HepG2 (cell line): ENCODE data around the gene JDP2. TPM values are rescaled to one million over a fixed set of nuclear protein-coding genes. Genes with fewer than 3 reads are reported as not detected.
A peak's percentile ranks its signal among the peaks of the same experiment; 100 is the strongest.

Source experiments
- ATAC-seq: fragments of 200-7000 bp; cut with Tn5 transposase; 3 replicates; pipeline ENCODE4 v1.9.1; 2020; ENCODE audit warnings: mild to moderate bottlenecking, moderate library complexity
- BruUV-seq: library from RNA; stranded (reverse); fragments of 400-500 nt; replicated peaks from 2 replicates; lab custom pipeline; 2021; lab: Mats Ljungman, UMichigan
- CTCF ChIA-PET: fragments of 300-600 bp; formaldehyde crosslinking; extraction: SDS; loops from one replicate; lab custom pipeline; 2021; ENCODE audit warnings: low total read pairs, inconsistent platforms, low intra/inter-chr PET ratio; lab: Yijun Ruan, JAX
- POLR2A ChIA-PET: fragments of 350-600 bp; sonication (Branson Sonifier 250); formaldehyde crosslinking; loops from one replicate; lab custom pipeline; 2020; ENCODE audit warnings: antibody characterized with exemption, inconsistent platforms; lab: Yijun Ruan, JAX
- DNase-seq: peaks from one replicate; pipeline ENCODE4 v3.0.0-alpha.2; 2015; ENCODE audit warnings: low spot score
- FAIRE-seq: peaks from 3 replicates; lab custom pipeline; 2011; peaks lifted over from hg19 to GRCh38; lab: Jason Lieb, UNC
- H2AFZ ChIP-seq: one replicate; pipeline ENCODE4 v1.6.1; 2011; ENCODE audit warnings: low read length, inconsistent platforms
- H3K27ac ChIP-seq: fragments of 300-600 bp; 3 replicates; pipeline ENCODE4 v1.8.0; 2011; ENCODE audit warnings: mixed run types, mild to moderate bottlenecking, mixed read lengths, low read length, inconsistent platforms; ENCODE audit not compliant: insufficient read depth; ENCODE audit errors: extremely low read length
- H3K27me3 ChIP-seq, 2 experiments: fragments of 200-600 bp in 1 of 2; 2 replicates in 1 of 2; 3 replicates in 1 of 2; pipeline versions ENCODE4 v1.6.0 to v1.8.0; 2011; ENCODE audit warnings: low read length in 2 of 2, mild to moderate bottlenecking in 2 of 2, moderate library complexity in 2 of 2, inconsistent platforms in 1 of 2; ENCODE audit not compliant: insufficient read depth in 2 of 2, control insufficient read depth in 1 of 2
- H3K36me3 ChIP-seq, 2 experiments: fragments of 200-600 bp in 1 of 2; replicated peaks in 1 of 2; 2 replicates in 1 of 2; 3 replicates in 1 of 2; pipeline versions ENCODE4 v1.5.1 to v1.8.0; 2011; ENCODE audit warnings: low read length in 2 of 2, inconsistent platforms in 1 of 2; ENCODE audit not compliant: insufficient read depth in 2 of 2, control insufficient read depth in 1 of 2
- H3K4me1 ChIP-seq: 2 replicates; pipeline ENCODE4 v1.5.1; 2012; ENCODE audit warnings: low read length, inconsistent platforms; ENCODE audit not compliant: insufficient read depth
- H3K4me2 ChIP-seq: 2 replicates; pipeline ENCODE4 v1.6.0; 2011; ENCODE audit warnings: low read depth, low read length, inconsistent platforms
- H3K4me3 ChIP-seq, 3 experiments: fragments of 200-600 bp in 1 of 3; sonication (generic), shearing (Covaris generic) in 1 of 3; replicated peaks in 1 of 3; 2 replicates each; pipeline ENCODE4 v1.5.1; 2011 to 2016; ENCODE audit warnings: low read length in 3 of 3, inconsistent platforms in 2 of 3, low read depth in 2 of 3, mild to moderate bottlenecking in 2 of 3, control low read depth in 1 of 3, mixed read lengths in 1 of 3; ENCODE audit not compliant: insufficient read depth in 1 of 3
- H3K79me2 ChIP-seq: one replicate; pipeline ENCODE4 v1.6.1; 2011; ENCODE audit warnings: low read length, inconsistent platforms; ENCODE audit not compliant: insufficient read depth
- H3K9ac ChIP-seq: 2 replicates; pipeline ENCODE4 v1.6.0; 2011; ENCODE audit warnings: mild to moderate bottlenecking, low read depth, low read length, inconsistent platforms; ENCODE audit not compliant: insufficient read depth
- H3K9me3 ChIP-seq: 2 replicates; pipeline ENCODE4 v1.5.1; 2012; ENCODE audit warnings: mild to moderate bottlenecking, low read length
- H4K20me1 ChIP-seq: 2 replicates; pipeline ENCODE4 v1.6.0; 2011; ENCODE audit warnings: inconsistent platforms, mild to moderate bottlenecking, low read length, moderate library complexity; ENCODE audit not compliant: insufficient read depth
- BORCS8-MEF2B ChIP-seq: sonication (generic); formaldehyde crosslinking; IDR thresholded peaks from 2 replicates; pipeline ENCODE4 v1.8.0; 2022; ENCODE audit warnings: mild to moderate bottlenecking, missing genetic modification reagents
- ZNF263 ChIP-seq: sonication (generic); formaldehyde crosslinking; IDR thresholded peaks from 2 replicates; pipeline ENCODE4 v1.4.0; 2020; ENCODE audit warnings: missing genetic modification reagents
- ZNF614 ChIP-seq: IDR thresholded peaks from 2 replicates; pipeline ENCODE4 v1.6.1; 2018; ENCODE audit warnings: missing biosample characterization, missing genetic modification reagents, inconsistent platforms, borderline replicate concordance
- ZNF768 ChIP-seq: sonication (generic); formaldehyde crosslinking; IDR thresholded peaks from 2 replicates; pipeline ENCODE4 v1.4.0; 2020; ENCODE audit warnings: missing genetic modification reagents
- ZSCAN21 ChIP-seq: sonication (generic); formaldehyde crosslinking; IDR thresholded peaks from 2 replicates; pipeline ENCODE4 v1.8.0; 2022; ENCODE audit warnings: mild to moderate bottlenecking, missing genetic modification reagents, moderate library complexity, borderline replicate concordance
- WGBS: methylation state at CpG from one replicate; pipeline ENCODE4 v1.1.6; 2017; ENCODE audit warnings: low lambda C conversion rate; 5-methylcytosine and 5-hydroxymethylcytosine counted together
- in situ Hi-C: cut with HindIII; loops from 2 replicates; pipeline ENCODE4 v1.10.0; 2017; ENCODE audit warnings: low pct_unique_long_range_greater_than_20kb; ENCODE audit not compliant: extremely low pct_ligation_motif_present
- intact Hi-C: fragments of 100-400 bp; cut with micrococcal nuclease; formaldehyde crosslinking; loops from one replicate; pipeline ENCODE4 v1.10.0; 2022; ENCODE audit not compliant: unreplicated experiment
- polyA plus RNA-seq, 8 experiments: library from polyadenylated mRNA; depleted of rRNA in 3 of 8; stranded (reverse) in 7 of 8; unstranded in 1 of 8; fragments of >200 nt; fragmentation: Illumina TruSeq in 4 of 8; extraction: Trizol in 4 of 8; gene quantifications; 2 replicates each; pipeline versions ENCODE4 v1.2.1 to v1.2.3, GENCODE V29; 2011 to 2016; ENCODE audit warnings: low read depth in 4 of 8, missing spikeins in 1 of 8, mixed read lengths in 1 of 8; ENCODE audit not compliant: insufficient read depth in 1 of 8
- total RNA-seq, 5 experiments: library from RNA; depleted of rRNA; stranded (reverse); fragments of >200 nt; fragmentation: Illumina TruSeq; extraction: Trizol; gene quantifications; 2 replicates each; pipeline ENCODE4 v1.2.3, GENCODE V29; 2016; ENCODE audit warnings: low read depth in 1 of 5
- TF ChIP-seq, protein P1 (sequence below): sonication (generic); formaldehyde crosslinking; IDR thresholded peaks from 2 replicates; pipeline ENCODE4 v1.4.0; 2020; ENCODE audit warnings: low read depth, missing genetic modification reagents
- TF ChIP-seq, protein P2 (sequence below): IDR thresholded peaks from 2 replicates; pipeline ENCODE4 v1.4.0; 2020; ENCODE audit warnings: mild to moderate bottlenecking, missing genetic modification reagents

JDP2 gene
- total and polyA plus RNA-seq, 2 of the 13 experiments (the other 11 are each of a cell fraction or from before 2014, with no cell fraction given) = 8.0 to 8.9 TPM

DNA sequence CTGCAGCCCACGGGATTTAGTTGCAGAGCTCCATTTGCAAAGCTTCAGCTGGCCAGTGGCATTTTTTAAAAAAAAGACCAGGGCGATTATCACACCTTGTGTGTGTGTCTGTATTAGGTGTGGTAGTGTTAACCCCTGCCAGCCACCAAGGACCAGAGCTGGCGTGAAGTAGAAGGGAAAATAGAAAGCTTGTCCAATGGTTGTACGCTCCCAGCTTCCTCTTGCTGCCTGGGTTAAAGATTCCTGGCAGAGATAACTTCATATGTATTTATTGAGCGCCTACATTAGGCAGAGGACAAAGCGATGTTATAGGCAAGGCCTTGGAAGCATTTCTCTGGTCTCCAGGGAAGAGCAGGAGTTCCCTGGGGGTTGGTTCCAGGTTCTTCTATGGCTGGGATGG is 3.2 kb downstream of the JDP2 start (continued):
- TF ChIP-seq, protein P1, sequence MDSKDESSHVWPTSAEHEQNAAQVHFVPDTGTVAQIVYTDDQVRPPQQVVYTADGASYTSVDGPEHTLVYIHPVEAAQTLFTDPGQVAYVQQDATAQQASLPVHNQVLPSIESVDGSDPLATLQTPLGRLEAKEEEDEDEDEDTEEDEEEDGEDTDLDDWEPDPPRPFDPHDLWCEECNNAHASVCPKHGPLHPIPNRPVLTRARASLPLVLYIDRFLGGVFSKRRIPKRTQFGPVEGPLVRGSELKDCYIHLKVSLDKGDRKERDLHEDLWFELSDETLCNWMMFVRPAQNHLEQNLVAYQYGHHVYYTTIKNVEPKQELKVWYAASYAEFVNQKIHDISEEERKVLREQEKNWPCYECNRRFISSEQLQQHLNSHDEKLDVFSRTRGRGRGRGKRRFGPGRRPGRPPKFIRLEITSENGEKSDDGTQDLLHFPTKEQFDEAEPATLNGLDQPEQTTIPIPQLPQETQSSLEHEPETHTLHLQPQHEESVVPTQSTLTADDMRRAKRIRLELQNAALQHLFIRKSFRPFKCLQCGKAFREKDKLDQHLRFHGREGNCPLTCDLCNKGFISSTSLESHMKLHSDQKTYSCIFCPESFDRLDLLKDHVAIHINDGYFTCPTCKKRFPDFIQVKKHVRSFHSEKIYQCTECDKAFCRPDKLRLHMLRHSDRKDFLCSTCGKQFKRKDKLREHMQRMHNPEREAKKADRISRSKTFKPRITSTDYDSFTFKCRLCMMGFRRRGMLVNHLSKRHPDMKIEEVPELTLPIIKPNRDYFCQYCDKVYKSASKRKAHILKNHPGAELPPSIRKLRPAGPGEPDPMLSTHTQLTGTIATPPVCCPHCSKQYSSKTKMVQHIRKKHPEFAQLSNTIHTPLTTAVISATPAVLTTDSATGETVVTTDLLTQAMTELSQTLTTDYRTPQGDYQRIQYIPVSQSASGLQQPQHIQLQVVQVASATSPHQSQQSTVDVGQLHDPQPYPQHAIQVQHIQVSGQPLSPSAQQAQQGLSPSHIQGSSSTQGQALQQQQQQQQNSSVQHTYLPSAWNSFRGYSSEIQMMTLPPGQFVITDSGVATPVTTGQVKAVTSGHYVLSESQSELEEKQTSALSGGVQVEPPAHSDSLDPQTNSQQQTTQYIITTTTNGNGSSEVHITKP (CRISPR knock-in tag) = no peak
- TF ChIP-seq ZNF614 (CRISPR knock-in tag) (no peak), ZSCAN21 (CRISPR knock-in tag) (no peak)
- TF ChIP-seq, protein P2, sequence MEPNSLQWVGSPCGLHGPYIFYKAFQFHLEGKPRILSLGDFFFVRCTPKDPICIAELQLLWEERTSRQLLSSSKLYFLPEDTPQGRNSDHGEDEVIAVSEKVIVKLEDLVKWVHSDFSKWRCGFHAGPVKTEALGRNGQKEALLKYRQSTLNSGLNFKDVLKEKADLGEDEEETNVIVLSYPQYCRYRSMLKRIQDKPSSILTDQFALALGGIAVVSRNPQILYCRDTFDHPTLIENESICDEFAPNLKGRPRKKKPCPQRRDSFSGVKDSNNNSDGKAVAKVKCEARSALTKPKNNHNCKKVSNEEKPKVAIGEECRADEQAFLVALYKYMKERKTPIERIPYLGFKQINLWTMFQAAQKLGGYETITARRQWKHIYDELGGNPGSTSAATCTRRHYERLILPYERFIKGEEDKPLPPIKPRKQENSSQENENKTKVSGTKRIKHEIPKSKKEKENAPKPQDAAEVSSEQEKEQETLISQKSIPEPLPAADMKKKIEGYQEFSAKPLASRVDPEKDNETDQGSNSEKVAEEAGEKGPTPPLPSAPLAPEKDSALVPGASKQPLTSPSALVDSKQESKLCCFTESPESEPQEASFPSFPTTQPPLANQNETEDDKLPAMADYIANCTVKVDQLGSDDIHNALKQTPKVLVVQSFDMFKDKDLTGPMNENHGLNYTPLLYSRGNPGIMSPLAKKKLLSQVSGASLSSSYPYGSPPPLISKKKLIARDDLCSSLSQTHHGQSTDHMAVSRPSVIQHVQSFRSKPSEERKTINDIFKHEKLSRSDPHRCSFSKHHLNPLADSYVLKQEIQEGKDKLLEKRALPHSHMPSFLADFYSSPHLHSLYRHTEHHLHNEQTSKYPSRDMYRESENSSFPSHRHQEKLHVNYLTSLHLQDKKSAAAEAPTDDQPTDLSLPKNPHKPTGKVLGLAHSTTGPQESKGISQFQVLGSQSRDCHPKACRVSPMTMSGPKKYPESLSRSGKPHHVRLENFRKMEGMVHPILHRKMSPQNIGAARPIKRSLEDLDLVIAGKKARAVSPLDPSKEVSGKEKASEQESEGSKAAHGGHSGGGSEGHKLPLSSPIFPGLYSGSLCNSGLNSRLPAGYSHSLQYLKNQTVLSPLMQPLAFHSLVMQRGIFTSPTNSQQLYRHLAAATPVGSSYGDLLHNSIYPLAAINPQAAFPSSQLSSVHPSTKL = no peak

DNA sequence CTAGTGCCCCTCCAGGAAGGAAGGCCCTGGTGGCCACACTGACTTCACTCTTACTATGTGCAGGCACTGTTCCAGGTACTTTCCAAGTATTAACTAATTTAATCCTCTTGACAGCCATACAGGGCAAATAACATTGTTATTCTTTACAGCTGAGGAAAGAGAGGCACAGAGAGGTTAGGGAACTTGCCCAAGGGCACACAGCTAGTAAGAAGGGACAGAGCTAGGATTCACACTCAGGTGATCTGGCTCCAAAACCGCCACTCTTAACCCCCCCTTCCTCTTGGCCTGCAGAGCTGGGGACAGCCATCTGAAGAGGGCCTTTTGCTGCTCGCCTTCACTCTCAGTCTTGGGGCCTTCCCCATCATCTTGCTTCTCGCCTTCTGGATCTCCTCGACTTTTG is 4.0 kb downstream of the JDP2 start:
- H3K4me1 ChIP-seq = peaks cover 24% of the 10 kb centered on the region
- H3K27me3 ChIP-seq = peaks cover 0 to 2% of the 10 kb centered on the region in 2 experiments; a peak in 1 of 5 replicates
- H3K9me3 ChIP-seq = no peaks in the 10 kb centered on the region
- no peak overlapping the region for H3K27ac ChIP-seq
- no peak for ATAC-seq
- H3K9ac ChIP-seq = no peak overlapping the region
- BruUV-seq = no TSS peak
- TF ChIP-seq BORCS8-MEF2B (CRISPR knock-in tag) = no peak
- TF ChIP-seq ZNF768 (CRISPR knock-in tag) = peak; percentile 76
- TF ChIP-seq ZNF263 (CRISPR knock-in tag) = no peak
- TF ChIP-seq, all 625 proteins: peak for 1
- Histone ChIP-seq H2AFZ (no peak overlapping the region), H3K36me3 (peaks cover 0 to 32% of the 10 kb centered on the region in 2 experiments; a peak in 2 of 5 replicates), H4K20me1 (peaks cover 14% of the 10 kb centered on the region; the same call in 1 of the 2 replicates), H3K4me2 (no peak overlapping the region), H3K79me2 (peaks cover 4% of the 10 kb centered on the region), H3K4me3 (no peak overlapping the region)
- intact Hi-C loops (no loop called here), in situ Hi-C loops (no loop called here)
- DNase-seq (no peak), FAIRE-seq (no peak)
- 94% methylated on average over 4 of the region's 4 CpGs for WGBS
- CTCF ChIA-PET = no interaction called here
- POLR2A ChIA-PET = no interaction called here
